Measurements from ENCODE around the gene GPR39.

Gene GPR39

DNA sequence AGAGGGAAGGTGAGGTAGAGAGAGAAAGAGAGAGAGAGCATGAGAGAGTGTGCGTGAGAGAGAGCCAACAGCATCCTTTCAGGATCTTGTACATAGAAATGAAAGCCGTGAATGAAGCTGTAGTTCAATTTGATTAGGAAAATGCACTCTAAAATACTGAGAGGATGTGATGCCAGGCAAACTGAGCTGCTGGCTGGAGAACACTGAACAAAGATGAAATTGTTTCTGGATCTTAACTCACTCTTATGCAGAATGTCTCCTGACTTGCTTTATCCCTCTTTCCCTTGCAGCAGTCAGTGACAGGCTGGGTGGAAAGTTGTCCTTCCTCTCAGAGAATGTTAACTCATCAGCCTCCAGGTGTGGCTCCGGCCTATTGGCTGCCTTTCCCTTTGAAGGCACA, 242.7 kb downstream of the GPR39 start:
- Histone ChIP-seq H3K27ac (ENCODE audit: low read depth, low read length) (no peak overlapping the region), H3K9me2 (replicated peaks; ENCODE audit: control insufficient read depth, low read length) (no peaks in the 10 kb centered on the region), H3K36me3 (ENCODE audit: control insufficient read depth, low read length) (no peaks in the 10 kb centered on the region), H3F3A (ENCODE audit: control insufficient read depth, insufficient read depth) (no peaks in the 10 kb centered on the region), H3K4me1 (ENCODE audit: control insufficient read depth, low read length) (no peaks in the 10 kb centered on the region), H3K79me2 (ENCODE audit: control insufficient read depth, low read length) (no peaks in the 10 kb centered on the region), H3K9me3 (ENCODE audit: control insufficient read depth, insufficient read depth, low read length) (no peaks in the 10 kb centered on the region), H4K20me1 (ENCODE audit: control insufficient read depth, insufficient read depth, low read depth, low read length) (no peaks in the 10 kb centered on the region), H3K4me3 (ENCODE audit: low read length) (no peak overlapping the region), H3K4me2 (ENCODE audit: low read length) (no peak overlapping the region), H3K27me3 (ENCODE audit: control insufficient read depth, low read length) (no peaks in the 10 kb centered on the region)
- TF ChIP-seq EZH2phosphoT487 (IDR thresholded peaks at IDR 0.05; ENCODE audit: borderline replicate concordance, low read length) = no peak
- TF ChIP-seq, protein P1, sequence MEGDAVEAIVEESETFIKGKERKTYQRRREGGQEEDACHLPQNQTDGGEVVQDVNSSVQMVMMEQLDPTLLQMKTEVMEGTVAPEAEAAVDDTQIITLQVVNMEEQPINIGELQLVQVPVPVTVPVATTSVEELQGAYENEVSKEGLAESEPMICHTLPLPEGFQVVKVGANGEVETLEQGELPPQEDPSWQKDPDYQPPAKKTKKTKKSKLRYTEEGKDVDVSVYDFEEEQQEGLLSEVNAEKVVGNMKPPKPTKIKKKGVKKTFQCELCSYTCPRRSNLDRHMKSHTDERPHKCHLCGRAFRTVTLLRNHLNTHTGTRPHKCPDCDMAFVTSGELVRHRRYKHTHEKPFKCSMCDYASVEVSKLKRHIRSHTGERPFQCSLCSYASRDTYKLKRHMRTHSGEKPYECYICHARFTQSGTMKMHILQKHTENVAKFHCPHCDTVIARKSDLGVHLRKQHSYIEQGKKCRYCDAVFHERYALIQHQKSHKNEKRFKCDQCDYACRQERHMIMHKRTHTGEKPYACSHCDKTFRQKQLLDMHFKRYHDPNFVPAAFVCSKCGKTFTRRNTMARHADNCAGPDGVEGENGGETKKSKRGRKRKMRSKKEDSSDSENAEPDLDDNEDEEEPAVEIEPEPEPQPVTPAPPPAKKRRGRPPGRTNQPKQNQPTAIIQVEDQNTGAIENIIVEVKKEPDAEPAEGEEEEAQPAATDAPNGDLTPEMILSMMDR (IDR thresholded peaks at IDR 0.05; ENCODE audit: low read depth, low read length, poor library complexity, severe bottlenecking) = no peak

DNA sequence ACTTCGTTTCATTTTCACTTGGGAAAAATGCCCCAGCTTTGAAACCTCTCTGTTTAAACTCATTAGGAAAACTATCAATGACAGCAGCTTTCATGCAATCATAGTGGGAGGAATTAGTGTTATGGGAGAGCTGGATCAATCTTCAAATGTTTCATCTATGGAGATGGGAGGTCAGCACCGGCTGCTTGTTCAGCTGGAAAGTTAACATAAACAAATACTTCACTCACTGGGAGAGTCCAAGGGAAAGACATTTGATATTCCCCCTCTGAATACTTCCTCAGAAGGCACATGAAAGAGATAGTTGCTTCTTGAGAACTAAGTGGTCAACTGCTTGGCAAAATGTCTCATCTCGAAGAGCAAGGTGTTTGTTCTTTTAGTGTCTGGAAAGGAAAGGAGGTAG, 246.1 kb downstream of the GPR39 start:
- Histone ChIP-seq H3K79me2 (ENCODE audit: control insufficient read depth, low read length) (no peaks in the 10 kb centered on the region), H3K27ac (ENCODE audit: low read depth, low read length) (no peak overlapping the region), H3K4me3 (ENCODE audit: low read length) (no peak overlapping the region), H3K9me2 (replicated peaks; ENCODE audit: control insufficient read depth, low read length) (no peaks in the 10 kb centered on the region), H4K20me1 (ENCODE audit: control insufficient read depth, insufficient read depth, low read depth, low read length) (no peaks in the 10 kb centered on the region), H3K4me1 (ENCODE audit: control insufficient read depth, low read length) (no peaks in the 10 kb centered on the region), H3F3A (ENCODE audit: control insufficient read depth, insufficient read depth) (no peaks in the 10 kb centered on the region), H3K9me3 (ENCODE audit: control insufficient read depth, insufficient read depth, low read length) (no peaks in the 10 kb centered on the region), H3K4me2 (ENCODE audit: low read length) (no peak overlapping the region), H3K27me3 (ENCODE audit: control insufficient read depth, low read length) (no peaks in the 10 kb centered on the region), H3K36me3 (ENCODE audit: control insufficient read depth, low read length) (no peaks in the 10 kb centered on the region)
- TF ChIP-seq, protein P1 (IDR thresholded peaks at IDR 0.05; ENCODE audit: low read depth, low read length, poor library complexity, severe bottlenecking) = no peak
- no peak for TF ChIP-seq EZH2phosphoT487 (IDR thresholded peaks at IDR 0.05; ENCODE audit: borderline replicate concordance, low read length)

DNA sequence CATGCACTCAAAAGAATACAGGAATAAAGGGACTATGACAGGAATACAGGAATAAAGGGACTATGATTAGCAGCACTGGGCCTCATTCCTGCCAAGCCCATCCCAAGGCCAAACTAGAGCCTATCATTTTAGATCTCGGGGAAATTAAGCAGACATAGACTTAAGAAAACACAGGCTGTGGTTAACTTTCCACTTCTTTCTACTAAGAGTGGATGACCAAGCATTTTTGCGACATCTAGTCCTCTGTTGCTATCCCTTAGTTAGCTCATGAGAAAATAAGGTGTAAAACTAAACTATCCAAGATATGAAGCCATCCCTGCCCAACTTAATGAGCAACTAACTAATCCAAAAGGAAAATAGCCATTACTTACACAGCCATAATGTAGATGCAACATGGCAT, 247.5 kb downstream of the GPR39 start:
- Histone ChIP-seq H3F3A (ENCODE audit: control insufficient read depth, insufficient read depth) (no peaks in the 10 kb centered on the region), H3K79me2 (ENCODE audit: control insufficient read depth, low read length) (no peaks in the 10 kb centered on the region), H3K9me2 (replicated peaks; ENCODE audit: control insufficient read depth, low read length) (no peaks in the 10 kb centered on the region), H3K9me3 (ENCODE audit: control insufficient read depth, insufficient read depth, low read length) (peaks cover 2% of the 10 kb centered on the region; the same call in 1 of the 2 replicates), H3K27ac (ENCODE audit: low read depth, low read length) (no peak overlapping the region), H4K20me1 (ENCODE audit: control insufficient read depth, insufficient read depth, low read depth, low read length) (no peaks in the 10 kb centered on the region), H3K4me3 (ENCODE audit: low read length) (no peak overlapping the region), H3K27me3 (ENCODE audit: control insufficient read depth, low read length) (no peaks in the 10 kb centered on the region), H3K4me1 (ENCODE audit: control insufficient read depth, low read length) (no peaks in the 10 kb centered on the region), H3K4me2 (ENCODE audit: low read length) (no peak overlapping the region), H3K36me3 (ENCODE audit: control insufficient read depth, low read length) (no peaks in the 10 kb centered on the region)
- TF ChIP-seq EZH2phosphoT487 (IDR thresholded peaks at IDR 0.05; ENCODE audit: borderline replicate concordance, low read length) = no peak
- TF ChIP-seq, protein P1 (IDR thresholded peaks at IDR 0.05; ENCODE audit: low read depth, low read length, poor library complexity, severe bottlenecking) = no peak
